ENCODE measurements around the gene EXOC3.

EXOC3 gene

GRCh38 chr5:440401-441201 is 2.4 kb upstream of the EXOC3 start:
- no peak for DNase-seq

- no peak for DNase-seq
Observed at GRCh38 chr5:441996-442334, 1.0 kb upstream of the EXOC3 start.

GRCh38 chr5:443239-444151 is 519 bp downstream of the EXOC3 start:
- peak; percentile 19 for DNase-seq

GRCh38 chr5:444226-444625 is 1.2 kb downstream of the EXOC3 start:
- no peak for DNase-seq

- DNase-seq: no peak
Observed at GRCh38 chr5:445591-445990, 2.6 kb downstream of the EXOC3 start.

- no peak for DNase-seq
Observed at GRCh38 chr5:446066-446882, 3.3 kb downstream of the EXOC3 start.

- DNase-seq: no peak
Observed at GRCh38 chr5:446883-447263, 3.9 kb downstream of the EXOC3 start.

- DNase-seq: no peak
Observed at GRCh38 chr5:447501-447900, 4.5 kb downstream of the EXOC3 start.

GRCh38 chr5:448061-448765 is 5.2 kb downstream of the EXOC3 start:
- no peak for DNase-seq

GRCh38 chr5:448766-449090 is 5.8 kb downstream of the EXOC3 start:
- no peak for DNase-seq

GRCh38 chr5:449151-449550 is 6.2 kb downstream of the EXOC3 start:
- DNase-seq: no peak

GRCh38 chr5:451587-452458 is 8.8 kb downstream of the EXOC3 start:
- no peak for DNase-seq

GRCh38 chr5:452978-453710 is 10.2 kb downstream of the EXOC3 start:
- no peak for DNase-seq

GRCh38 chr5:453725-454481 is 10.9 kb downstream of the EXOC3 start:
- no peak for DNase-seq

- DNase-seq: no peak
Observed at GRCh38 chr5:454936-455335, 12.0 kb downstream of the EXOC3 start.

GRCh38 chr5:455806-456205 is 12.8 kb downstream of the EXOC3 start:
- DNase-seq: no peak

- DNase-seq: no peak
Observed at GRCh38 chr5:456351-457194, 13.6 kb downstream of the EXOC3 start.

GRCh38 chr5:457195-457961 is 14.4 kb downstream of the EXOC3 start:
- no peak for DNase-seq

Data from activated effector memory CD4-positive, alpha-beta T cell treated with Interleukin-2 at 50 U/mL for 16 hours (primary cell).